ENCODE measurements around the gene RNF208.
"Not testable (repeated sequence)": the region's sequence is repeated elsewhere in the genome, so short reads cannot be mapped to it uniquely, and the experiment has no call there.

RNF208 gene

GRCh38 chr9:137222190-137223077, at the start of gene RNF208:
TSS of gene RNF208 (minus strand) at chr9:137222240. CDS start at chr9:137221212, 1,028 bp downstream.
- DNase-seq: no peak

GRCh38 chr9:137271696-137272076, 49.6 kb upstream of the RNF208 start:
- DNase-seq: no peak

GRCh38 chr9:137270929-137271695, 49.1 kb upstream of the RNF208 start:
- no peak for DNase-seq

- DNase-seq: no peak
Observed at GRCh38 chr9:137269231-137269772, 47.3 kb upstream of the RNF208 start.

GRCh38 chr9:137268538-137269201, 46.6 kb upstream of the RNF208 start:
- DNase-seq: no peak

GRCh38 chr9:137267933-137268355, 45.9 kb upstream of the RNF208 start:
- DNase-seq: no peak

GRCh38 chr9:137266585-137267453, 44.8 kb upstream of the RNF208 start:
- DNase-seq: no peak

GRCh38 chr9:137266162-137266527, 44.1 kb upstream of the RNF208 start:
- DNase-seq: no peak

GRCh38 chr9:137265496-137266161, 43.6 kb upstream of the RNF208 start:
- no peak for DNase-seq

- DNase-seq: no peak
Observed at GRCh38 chr9:137264067-137264466, 42.0 kb upstream of the RNF208 start.

- no peak for DNase-seq
Observed at GRCh38 chr9:137263506-137263905, 41.5 kb upstream of the RNF208 start.

- no peak for DNase-seq
Observed at GRCh38 chr9:137262909-137263285, 40.9 kb upstream of the RNF208 start.

- DNase-seq: not testable (repeated sequence)
Observed at GRCh38 chr9:137262173-137262908, 40.3 kb upstream of the RNF208 start.

GRCh38 chr9:137256856-137257255, 34.8 kb upstream of the RNF208 start:
- DNase-seq: no peak

- DNase-seq: no peak
Observed at GRCh38 chr9:137256362-137256761, 34.3 kb upstream of the RNF208 start.

GRCh38 chr9:137255448-137256114, 33.5 kb upstream of the RNF208 start:
- DNase-seq: no peak

- peak; percentile 90 for DNase-seq
Observed at GRCh38 chr9:137254624-137255447, 32.8 kb upstream of the RNF208 start, which contains the start of gene NELFB. TSS of gene NELFB (plus strand) at chr9:137255327.

GRCh38 chr9:137253717-137254623, 31.9 kb upstream of the RNF208 start:
- DNase-seq: no peak

All from NCI-H2107 (cell line).